Measurements from ENCODE around the gene NHEJ1. TPM values are rescaled to one million over a fixed set of nuclear protein-coding genes. Genes with fewer than 3 reads are reported as not detected.

NHEJ1 gene
- total and polyA plus RNA-seq, 2 of the 13 experiments (the other 11 are each of a cell fraction or from before 2014, with no cell fraction given), result 30.0 to 30.7 TPM

- TF ChIP-seq IRF9 (CRISPR knock-in tag; IDR thresholded peaks at IDR 0.05; ENCODE audit: borderline replicate concordance), result no peak
- TF ChIP-seq SMC3 (IDR thresholded peaks at IDR 0.05; ENCODE audit: low read length), result no peak; the same call in 1 of the 2 replicates
- peak; percentile 60; the same call in 1 of the 2 replicates for TF ChIP-seq ZFP91 (CRISPR knock-in tag; IDR thresholded peaks at IDR 0.05; ENCODE audit: borderline replicate concordance)
- peak; percentile 55; the same call in 1 of the 2 replicates for TF ChIP-seq KDM6A (CRISPR knock-in tag; IDR thresholded peaks at IDR 0.05; ENCODE audit: low read depth)
- no peak for TF ChIP-seq GPBP1L1 (CRISPR knock-in tag; IDR thresholded peaks at IDR 0.05)
- no peak for TF ChIP-seq ZBTB2 (CRISPR knock-in tag; IDR thresholded peaks at IDR 0.05; ENCODE audit: low read depth)
- TF ChIP-seq ZBED4 (CRISPR knock-in tag; IDR thresholded peaks at IDR 0.05; ENCODE audit: borderline replicate concordance), result no peak
- TF ChIP-seq ZSCAN29 (CRISPR knock-in tag; conservative IDR thresholded peaks at IDR 0.05), result no peak
- TF ChIP-seq CAMTA2 (CRISPR knock-in tag; IDR thresholded peaks at IDR 0.05; ENCODE audit: borderline replicate concordance), result no peak
- no peak for TF ChIP-seq HNRNPL (IDR thresholded peaks at IDR 0.05; ENCODE audit: low read depth, low read length)
- peak in 1 of 2 experiments; percentile 47; a peak in 1 of 4 replicates for TF ChIP-seq HMGXB4 (CRISPR knock-in tag; IDR thresholded peaks at IDR 0.05; ENCODE audit: borderline replicate concordance in 1 of 2, low read depth in 1 of 2)
- no peak for TF ChIP-seq NAIF1 (CRISPR knock-in tag; IDR thresholded peaks at IDR 0.05; ENCODE audit: borderline replicate concordance)
- peak; percentile 80 for TF ChIP-seq HNF1B (CRISPR knock-in tag; IDR thresholded peaks at IDR 0.05)
Measured at GRCh38 chr2:219116776-219117646, 43.6 kb downstream of the NHEJ1 start (continued).

Data from HepG2 (cell line).